GM12892 (cell line): Measurements from ENCODE around the gene ACSS1.

Source experiments
- POLR2A ChIP-seq: IDR thresholded peaks from 2 replicates; pipeline ENCODE4 v1.6.1; 2011; ENCODE audit warnings: low read depth, low read length, control low read depth
- POLR2AphosphoS5 ChIP-seq: IDR thresholded peaks from 2 replicates; pipeline ENCODE4 v1.6.1; 2011; ENCODE audit warnings: low read depth, low read length, control low read depth
- TAF1 ChIP-seq: IDR thresholded peaks from 2 replicates; pipeline ENCODE4 v1.6.1; 2011; ENCODE audit warnings: low read depth, mild to moderate bottlenecking, control low read depth, low read length, borderline replicate concordance

DNA sequence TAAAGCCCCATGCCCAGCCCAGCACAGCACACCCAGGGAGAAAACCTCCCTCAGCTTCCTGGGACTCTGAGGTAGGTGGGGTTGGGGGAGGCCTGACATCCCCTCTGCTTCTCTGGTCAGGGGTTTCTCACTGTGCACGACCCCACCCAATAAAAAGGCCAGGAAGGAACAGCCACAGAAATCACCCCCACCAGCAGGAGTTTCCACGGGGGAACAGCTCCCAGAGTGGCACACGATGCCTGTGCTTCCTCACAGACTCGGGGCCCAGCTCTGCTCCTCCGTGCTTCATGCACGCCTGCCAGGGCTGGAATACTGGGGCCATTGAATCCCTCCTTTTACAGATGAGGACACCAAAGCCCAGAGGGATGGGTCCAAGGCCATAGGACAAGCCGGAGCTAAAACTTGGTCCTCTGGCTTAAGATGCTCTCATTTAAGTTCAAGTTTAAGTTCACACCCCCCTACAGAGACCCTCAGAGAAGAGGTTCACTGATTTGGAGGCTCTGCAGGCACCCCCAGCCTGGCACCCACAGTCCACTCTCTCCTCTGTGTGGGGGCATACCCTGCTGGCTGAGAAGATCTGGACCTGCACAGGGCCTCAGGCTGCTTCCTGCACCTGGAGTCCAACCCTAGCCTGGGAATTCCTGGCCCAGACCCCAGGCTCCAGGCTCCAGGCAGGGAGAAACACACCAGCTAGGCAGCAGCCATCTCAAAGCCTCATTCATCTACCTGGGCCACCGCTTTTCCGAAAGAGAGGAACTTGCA, 14.3 kb downstream of the ACSS1 start:
- TF ChIP-seq POLR2A (no peak), POLR2AphosphoS5 (no peak), TAF1 (no peak)
